ENCODE measurements around the gene PPP2CA. TPM values are rescaled to one million over a fixed set of nuclear protein-coding genes. Genes with fewer than 3 reads are reported as not detected.
"Not testable (repeated sequence)": the region's sequence is repeated elsewhere in the genome, so short reads cannot be mapped to it uniquely, and the experiment has no call there.

The PPP2CA gene
- total RNA-seq, 1 donor: 60.9 TPM

- no peak overlapping the region for H3K4me3 ChIP-seq (ENCODE audit: low read depth, low read length)
- DNase-seq (ENCODE audit: low read depth): no peak
- TF ChIP-seq CTCF (IDR thresholded peaks at IDR 0.05; ENCODE audit: insufficient read depth, low read depth, low read length): no peak
Observed at GRCh38 chr5:134227259-134227658, 1.4 kb upstream of the PPP2CA start.

GRCh38 chr5:134226441-134227192 lies 744 bp upstream of the PPP2CA start:
- TF ChIP-seq CTCF (IDR thresholded peaks at IDR 0.05; ENCODE audit: insufficient read depth, low read depth, low read length): no peak
- peak overlapping the region; percentile 97 for H3K4me3 ChIP-seq (ENCODE audit: low read depth, low read length)
- DNase-seq (ENCODE audit: low read depth): no peak

GRCh38 chr5:134224888-134225779 lies 739 bp downstream of the PPP2CA start:
- peak; percentile 73 for DNase-seq (ENCODE audit: low read depth)
- TF ChIP-seq CTCF (IDR thresholded peaks at IDR 0.05; ENCODE audit: insufficient read depth, low read depth, low read length): no peak
- peak overlapping the region; percentile 97 for H3K4me3 ChIP-seq (ENCODE audit: low read depth, low read length)

DNA sequence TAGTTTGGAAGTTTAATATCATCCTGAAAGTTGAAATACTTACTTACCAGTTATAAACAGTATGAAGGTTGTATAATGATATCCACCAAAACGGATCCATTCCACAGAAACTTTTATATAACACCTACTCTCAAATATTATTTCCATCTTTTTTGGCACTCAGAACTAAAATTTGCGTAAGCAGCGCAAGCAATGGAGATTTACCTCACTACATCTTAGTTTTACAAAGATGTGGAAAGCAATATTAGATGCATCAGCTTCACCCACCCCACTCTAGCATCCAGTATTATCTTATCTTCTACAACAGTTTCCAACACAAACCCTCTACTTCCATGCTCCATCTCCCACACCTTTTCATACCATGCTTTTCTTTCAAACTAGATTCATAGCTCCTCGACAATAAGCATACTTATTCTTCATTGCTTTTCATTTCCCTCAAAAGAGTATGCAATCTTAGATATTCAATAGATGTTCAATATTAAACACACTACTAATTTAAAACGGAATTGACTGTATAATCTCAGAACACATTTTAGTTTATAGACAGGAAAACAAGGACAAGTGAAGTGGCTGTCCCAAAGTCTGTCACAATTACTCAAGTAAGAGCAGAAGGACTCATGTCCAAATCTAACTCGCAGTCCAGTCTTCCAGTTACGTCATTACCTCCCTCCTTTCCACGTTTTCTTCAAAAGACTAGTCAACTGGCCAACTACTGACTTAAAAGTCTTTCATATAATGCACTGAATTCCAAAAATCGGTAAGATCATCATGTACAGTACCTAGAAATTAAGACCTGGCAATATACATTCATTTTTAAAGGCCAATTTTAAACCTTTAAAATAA lies 2.2 kb downstream of the PPP2CA start:
- no peak for TF ChIP-seq CTCF (IDR thresholded peaks at IDR 0.05; ENCODE audit: insufficient read depth, low read depth, low read length)
- peak; percentile 59 for DNase-seq (ENCODE audit: low read depth)
- peak overlapping the region; percentile 97 for H3K4me3 ChIP-seq (ENCODE audit: low read depth, low read length)

DNA sequence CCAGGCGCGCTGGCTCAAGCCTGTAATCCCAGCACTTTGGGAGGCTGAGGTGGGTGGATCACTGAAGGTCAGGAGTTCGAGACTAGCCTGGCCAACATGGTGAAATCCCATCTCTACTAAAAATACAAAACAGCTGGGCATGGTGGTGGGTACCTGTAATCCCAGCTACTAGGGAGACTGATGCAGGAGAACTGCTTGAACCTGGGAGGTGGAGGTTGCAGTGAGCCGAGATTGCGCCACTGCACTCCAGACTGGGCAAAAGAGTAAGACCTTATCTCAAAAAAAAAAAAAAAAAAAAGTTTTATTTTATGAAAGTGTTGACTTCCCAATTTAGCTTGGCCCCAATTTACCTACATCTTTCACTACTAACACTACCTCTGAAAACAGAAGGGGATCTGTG lies 4.2 kb downstream of the PPP2CA start:
- DNase-seq (ENCODE audit: low read depth); H3K4me3 ChIP-seq (ENCODE audit: low read depth, low read length): not testable (repeated sequence)

GRCh38 chr5:134215757-134216156 lies 10.1 kb downstream of the PPP2CA start:
- no peak for TF ChIP-seq CTCF (IDR thresholded peaks at IDR 0.05; ENCODE audit: insufficient read depth, low read depth, low read length)

DNA sequence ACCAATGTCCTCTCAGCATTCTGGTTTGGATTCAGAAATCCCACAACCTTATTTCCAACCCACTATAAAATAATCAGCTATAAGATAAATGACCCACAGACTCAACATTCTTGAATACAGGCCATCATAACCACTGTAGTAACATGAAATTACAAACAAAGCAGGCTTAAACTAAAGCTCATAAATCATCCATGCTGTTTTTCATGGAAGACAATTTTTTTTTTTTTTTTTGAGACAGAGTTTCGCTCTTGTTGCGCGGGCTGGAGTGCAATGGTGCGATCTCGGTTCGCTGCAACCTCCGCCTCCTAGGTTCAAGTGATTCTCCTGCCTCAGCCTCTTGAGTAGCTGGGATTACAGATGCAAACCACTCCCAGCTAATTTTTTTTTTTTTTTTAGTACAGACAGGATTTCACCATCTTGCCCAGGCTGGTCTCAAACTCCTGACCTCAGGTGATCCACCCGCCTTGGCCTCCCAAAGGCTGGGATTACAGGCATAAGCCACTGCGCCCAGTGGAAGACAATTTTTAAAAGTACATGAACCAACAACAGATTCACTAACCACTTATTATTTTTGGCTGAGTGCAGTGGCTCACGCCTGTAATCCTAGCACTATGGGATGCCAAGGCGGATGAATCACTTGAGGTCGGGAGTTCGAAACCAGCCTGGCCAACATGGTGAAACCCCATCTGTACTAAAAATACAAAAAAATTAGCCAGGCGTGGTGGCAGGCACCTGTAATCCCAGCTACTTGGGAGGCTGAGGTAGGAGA lies 14.4 kb downstream of the PPP2CA start:
- DNase-seq (ENCODE audit: low read depth): peak; percentile 71
- not testable (repeated sequence) for H3K4me3 ChIP-seq (ENCODE audit: low read depth, low read length)

More at GRCh38 chr5:134215757-134216156, 10.1 kb downstream of the PPP2CA start:
- no peak for DNase-seq (ENCODE audit: low read depth)
- no peak overlapping the region for H3K4me3 ChIP-seq (ENCODE audit: low read depth, low read length)
